A673 (cell line): ENCODE results near the gene RABL6.

Source experiments
- EZH2 ChIP-seq: fragments of 200-600 bp; sonication (generic); IDR thresholded peaks from 2 replicates; pipeline ENCODE4 v1.6.1; 2017; ENCODE audit warnings: borderline replicate concordance, low read depth, mild to moderate bottlenecking, mixed read lengths, antibody characterized with exemption, low read length; ENCODE audit not compliant: poor library complexity, severe bottlenecking
- TF ChIP-seq, protein P1 (sequence below): fragments of 300-800, 200-600 bp; sonication (generic); conservative IDR thresholded peaks from 2 replicates; pipeline ENCODE4 v1.5.1; 2017; ENCODE audit warnings: low read depth, mild to moderate bottlenecking, antibody characterized with exemption, low read length, moderate library complexity, mixed read lengths

DNA sequence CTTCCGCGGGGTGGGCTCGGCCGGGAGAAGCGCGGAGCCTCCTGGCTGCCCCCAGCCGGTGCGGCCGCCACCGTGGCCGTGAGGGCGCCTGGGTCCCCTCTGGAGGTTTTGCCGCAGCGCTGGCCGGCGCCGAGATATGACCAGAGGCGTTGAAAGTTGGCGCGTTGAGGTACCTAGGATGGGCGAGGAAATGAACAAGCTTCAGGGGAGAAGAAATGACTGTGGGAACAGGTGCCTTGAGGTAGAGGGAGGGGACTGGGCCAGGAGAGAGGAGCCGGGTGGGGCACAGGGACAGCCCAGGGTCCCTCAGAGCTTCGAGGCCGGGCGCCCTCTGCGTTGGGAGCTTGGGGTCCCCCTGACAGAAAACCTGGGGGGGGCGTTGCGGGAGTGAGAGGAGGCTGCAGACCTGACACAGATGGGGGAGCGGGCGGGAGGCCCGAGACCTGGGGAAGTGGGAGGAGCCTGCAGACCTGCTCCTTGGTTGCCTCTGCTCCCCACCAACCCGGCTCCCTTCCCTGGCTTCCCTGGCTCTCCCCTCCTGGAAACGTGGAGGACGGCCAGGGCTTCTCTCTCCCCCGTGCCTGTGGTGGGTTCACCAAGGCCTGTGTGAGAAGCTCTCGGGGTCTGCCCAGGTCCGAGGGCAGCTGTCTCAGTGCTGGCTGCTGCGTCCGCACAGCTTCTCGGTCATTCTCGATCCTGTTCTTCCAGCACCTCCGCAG is 14.2 kb downstream of the RABL6 start:
- TF ChIP-seq, protein P1, sequence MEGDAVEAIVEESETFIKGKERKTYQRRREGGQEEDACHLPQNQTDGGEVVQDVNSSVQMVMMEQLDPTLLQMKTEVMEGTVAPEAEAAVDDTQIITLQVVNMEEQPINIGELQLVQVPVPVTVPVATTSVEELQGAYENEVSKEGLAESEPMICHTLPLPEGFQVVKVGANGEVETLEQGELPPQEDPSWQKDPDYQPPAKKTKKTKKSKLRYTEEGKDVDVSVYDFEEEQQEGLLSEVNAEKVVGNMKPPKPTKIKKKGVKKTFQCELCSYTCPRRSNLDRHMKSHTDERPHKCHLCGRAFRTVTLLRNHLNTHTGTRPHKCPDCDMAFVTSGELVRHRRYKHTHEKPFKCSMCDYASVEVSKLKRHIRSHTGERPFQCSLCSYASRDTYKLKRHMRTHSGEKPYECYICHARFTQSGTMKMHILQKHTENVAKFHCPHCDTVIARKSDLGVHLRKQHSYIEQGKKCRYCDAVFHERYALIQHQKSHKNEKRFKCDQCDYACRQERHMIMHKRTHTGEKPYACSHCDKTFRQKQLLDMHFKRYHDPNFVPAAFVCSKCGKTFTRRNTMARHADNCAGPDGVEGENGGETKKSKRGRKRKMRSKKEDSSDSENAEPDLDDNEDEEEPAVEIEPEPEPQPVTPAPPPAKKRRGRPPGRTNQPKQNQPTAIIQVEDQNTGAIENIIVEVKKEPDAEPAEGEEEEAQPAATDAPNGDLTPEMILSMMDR = no peak
- TF ChIP-seq EZH2 = no peak
